ENCODE data around the gene POLR3A.

GRCh38 chr10:77932016-77932715, 97.1 kb downstream of the POLR3A start:
- no peak for TF ChIP-seq CTCF (conservative IDR thresholded peaks at IDR 0.05 in 1 of 2, IDR thresholded peaks at IDR 0.05 in 1 of 2; ENCODE audit: low read depth in 1 of 2, low read length in 2 of 2)
- no peak for TF ChIP-seq EZH2 (IDR thresholded peaks at IDR 0.05; ENCODE audit: low read length, missing control alignments)

All from fibroblast of lung (primary cell).